Measurements from ENCODE around the gene KCND2.

Gene KCND2

DNA sequence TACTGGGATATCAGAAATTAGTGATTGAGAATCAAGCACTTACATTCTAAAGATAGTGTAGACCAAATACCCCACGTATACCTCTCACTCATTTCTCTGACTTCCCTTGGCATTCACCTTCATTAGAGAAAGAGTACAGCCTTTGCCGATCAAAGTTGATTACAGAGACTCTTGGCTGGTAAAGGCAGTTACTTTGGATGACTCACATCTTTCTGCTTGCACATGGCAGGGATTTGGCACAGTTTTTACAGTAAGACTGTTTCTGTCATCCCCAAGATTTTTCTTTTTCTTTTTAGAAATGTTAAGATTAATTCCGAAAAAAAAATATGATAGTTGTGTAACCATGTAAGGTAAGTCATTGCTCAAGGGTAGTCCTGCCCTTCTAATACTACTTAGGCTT, 442.0 kb downstream of the KCND2 start:
- no peak for DNase-seq

DNA sequence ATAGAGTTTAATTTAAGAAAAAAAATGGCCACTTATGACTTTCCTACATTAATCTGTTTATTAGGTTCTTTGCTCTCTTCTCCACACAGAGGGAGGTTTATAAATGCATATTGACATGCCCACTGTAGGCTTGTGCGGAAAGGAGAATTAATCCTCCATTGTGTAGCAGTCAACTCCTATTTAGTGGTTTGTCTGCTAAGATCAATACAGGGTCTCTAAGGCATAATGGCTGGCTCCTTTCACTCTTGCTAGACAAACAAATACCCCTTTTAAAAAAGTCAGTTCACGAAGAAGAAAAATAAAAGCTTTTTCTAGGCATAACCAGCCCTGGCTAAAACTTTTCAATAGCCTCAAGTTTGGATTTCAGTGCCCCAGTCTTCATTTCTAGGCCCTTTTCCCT, 443.3 kb downstream of the KCND2 start:
- no peak for DNase-seq

DNA sequence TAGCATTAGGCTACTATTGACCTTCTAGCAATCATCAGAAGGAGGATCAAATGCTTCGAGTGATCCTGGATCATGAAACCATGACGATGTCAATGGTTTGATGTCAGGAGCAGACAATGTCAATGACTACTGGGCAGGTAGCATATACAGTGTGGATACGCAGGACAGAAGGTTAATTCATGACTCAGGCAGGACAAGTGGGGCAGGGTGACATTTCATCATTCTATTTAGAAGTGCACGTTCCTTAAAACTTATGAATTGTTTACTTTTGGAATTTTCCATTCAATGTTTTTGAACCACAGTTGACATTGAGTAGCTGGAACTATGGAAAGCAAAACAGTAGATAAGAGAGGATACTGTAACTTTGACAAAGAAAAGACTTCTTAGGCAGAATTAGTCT, 444.2 kb downstream of the KCND2 start:
- no peak for DNase-seq

DNA sequence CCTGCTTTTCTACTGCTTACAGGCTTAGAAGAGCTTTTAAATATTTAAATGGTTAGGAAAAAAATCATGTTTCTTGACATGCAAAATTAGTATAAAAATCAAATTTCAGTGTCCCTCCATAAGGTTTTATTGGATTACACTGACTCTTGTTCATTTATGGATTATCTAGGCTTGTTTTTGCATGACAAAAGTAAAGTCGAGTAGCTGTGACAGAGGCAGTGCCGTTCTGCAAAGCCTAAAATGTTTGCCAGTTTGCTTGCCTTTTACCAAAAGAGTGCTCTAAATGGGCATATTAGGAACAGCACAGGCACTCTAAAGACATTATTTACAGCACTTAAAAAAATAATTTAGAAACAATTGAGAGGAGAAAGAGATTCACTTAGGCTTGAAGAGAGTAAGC, 445.4 kb downstream of the KCND2 start:
- DNase-seq: no peak

DNA sequence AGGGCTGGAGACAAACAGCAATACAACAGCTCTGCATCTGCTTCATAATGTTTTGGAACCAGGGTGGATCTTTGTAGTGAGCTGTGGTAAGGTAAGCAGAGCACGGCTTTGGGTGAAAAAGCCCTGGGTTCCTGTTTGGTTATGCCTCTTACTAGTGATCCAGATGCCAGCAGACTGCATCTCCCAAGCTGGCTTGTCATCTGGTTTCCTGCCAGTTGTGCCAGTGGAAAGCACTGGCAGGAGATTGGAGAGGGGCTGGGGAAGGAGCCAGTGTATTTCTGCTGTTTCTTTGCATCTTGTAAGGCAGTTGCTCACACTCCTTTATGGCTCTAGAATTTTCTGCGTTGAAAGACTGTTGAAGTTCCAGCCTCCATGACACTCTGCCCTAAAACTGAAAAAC, 447.3 kb downstream of the KCND2 start:
- no peak for DNase-seq

DNA sequence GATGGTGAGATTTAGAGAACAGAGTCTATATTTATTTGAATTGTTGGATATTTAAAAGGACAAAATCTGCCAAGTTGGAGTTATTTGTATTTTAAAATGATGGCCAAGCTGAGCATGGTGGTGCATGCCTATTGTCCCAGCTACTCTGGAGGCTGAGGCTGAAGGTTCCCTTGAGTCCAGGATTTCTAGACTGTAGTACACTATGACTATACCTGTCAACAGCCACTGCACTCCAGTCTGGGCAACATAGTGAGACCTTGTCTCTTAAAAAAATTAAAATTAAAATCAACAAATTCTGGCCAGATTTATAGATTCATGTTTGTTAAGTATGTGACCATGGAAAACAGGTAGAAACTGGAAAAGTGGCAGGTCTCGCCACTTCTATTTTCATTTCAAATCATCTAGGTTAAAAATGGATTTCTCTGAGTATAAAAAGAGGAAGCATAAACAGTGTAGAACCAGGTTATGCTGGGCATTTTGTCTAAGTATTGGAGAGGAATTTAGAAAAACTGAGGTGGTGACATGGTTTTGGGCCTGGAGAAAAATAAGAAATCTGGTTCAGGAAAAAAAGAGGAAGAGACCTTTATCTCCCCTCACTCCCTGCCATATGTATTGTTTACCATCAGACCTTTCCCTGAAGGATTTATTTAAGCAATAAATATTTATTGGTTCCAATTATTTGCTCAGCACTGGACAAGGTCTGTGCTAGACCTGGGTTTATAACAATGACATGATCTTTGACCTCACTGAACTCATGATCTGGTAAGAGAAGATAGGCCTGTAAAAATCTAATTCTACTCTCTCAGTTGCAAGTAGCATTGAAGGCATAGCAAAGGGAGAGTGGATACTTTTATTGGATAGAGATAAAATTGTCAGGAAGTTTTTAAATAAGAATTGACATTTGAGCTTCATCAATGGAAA, 450.8 kb downstream of the KCND2 start:
- no peak for DNase-seq

DNA sequence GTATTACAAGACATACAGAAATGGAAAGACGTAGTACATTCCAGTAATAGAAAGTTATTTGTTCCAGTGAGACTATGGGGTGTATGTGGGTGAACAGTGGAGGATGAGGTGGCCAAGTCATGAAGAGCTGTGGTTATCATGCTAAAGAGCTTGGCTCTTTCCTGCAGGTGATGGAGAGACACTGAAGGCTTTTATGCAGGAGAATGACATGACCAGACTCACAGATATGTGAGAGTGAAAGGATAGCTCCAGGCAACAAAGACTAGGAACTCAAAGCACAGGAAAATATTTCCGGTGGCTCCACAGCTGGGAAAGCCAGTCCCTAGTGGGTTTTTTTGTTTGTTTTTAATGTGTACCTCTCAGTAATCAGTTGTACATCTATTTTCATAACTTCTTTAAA, 451.5 kb downstream of the KCND2 start:
- no peak for DNase-seq

DNA sequence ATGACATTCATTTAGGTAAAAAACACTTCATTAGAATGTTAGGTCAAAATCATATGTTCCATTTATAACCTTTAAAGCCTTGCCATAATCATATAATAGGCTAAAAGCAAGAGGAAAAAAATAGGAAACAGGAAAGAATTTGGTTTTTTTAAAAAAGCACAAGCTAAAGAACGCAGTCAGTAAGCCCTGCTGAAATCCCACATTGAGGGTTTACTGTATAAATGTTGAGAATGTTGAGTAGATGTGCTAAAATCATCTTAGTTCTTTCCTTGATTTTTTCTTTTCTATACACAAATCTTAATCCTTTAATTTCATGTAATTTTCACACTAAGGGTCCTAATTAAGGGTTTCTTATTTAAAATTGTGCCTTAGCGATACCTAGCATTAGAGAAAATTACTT, 452.0 kb downstream of the KCND2 start:
- no peak for DNase-seq

DNA sequence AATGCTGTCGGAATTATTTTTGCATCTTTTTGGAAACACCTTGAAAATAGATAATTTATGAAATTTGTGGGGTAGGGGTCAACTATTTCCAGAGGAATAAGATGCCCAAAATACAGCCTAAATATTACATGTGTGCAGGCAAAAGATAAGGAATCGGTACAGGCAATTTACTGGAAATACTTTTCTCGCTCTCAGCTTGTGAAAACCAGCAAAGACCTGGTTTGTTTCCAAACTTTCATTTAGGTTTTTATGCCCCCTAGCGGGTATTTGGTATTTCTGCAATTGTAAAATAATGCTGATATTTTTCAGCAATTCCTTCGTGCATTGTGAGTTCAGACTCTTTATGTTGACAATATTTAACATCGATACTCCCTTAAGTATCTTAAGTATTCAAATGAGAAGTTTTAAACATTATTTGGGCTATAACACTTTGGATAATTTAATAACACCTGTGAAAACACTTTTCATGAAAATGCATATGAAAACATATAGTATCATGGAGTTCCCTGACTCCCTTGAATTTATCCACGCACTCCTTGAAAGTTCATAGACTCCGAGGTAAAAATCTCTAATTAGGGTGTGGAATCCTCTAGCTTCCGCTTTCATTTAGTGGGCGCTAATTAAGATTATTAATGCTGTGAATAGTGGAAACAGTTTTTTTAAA, 452.5 kb downstream of the KCND2 start:
- DNase-seq: peak in 1 of 2 experiments; percentile 52

DNA sequence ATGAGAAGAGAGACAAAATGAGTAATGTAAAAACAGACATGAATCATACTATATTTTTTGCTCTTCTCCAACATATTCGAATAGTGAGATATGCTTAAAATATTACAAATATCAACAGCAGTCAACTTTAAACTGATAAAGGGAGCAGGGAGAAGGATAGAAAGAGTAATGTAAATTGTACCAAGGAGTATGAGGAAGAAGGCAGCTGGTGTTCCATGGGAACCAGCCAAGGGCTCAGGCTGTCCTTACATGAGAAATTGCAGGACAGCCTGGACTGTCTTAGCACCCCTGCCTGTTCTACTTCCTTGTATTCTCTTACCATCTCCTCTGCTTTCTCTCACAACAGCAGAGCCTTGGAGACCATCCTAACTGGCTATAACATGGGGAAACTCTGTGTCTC, 456.3 kb downstream of the KCND2 start:
- peak; percentile 60 to 79 for DNase-seq

- DNase-seq: peak; percentile 81 to 90
Observed at GRCh38 chr7:120731271-120731670, 458.3 kb downstream of the KCND2 start.

DNA sequence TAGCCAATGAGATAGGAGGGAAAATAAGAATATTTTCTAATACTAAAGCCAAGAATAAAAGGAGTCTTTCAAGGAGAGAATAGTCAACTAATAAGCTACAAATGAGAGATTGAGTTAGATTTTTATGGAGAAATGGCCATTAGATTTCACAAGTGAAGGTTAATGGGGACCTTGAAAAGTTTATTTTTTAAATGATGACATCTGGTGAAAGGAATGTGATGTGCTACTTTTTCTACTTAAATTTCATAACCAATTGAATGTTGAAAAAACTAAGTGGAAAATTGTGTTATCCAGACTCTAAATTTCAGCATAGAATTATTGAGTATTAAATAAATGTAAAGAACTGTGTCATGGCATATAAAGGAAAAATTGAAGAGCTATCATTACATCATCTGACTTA, 459.3 kb downstream of the KCND2 start:
- no peak for DNase-seq

DNA sequence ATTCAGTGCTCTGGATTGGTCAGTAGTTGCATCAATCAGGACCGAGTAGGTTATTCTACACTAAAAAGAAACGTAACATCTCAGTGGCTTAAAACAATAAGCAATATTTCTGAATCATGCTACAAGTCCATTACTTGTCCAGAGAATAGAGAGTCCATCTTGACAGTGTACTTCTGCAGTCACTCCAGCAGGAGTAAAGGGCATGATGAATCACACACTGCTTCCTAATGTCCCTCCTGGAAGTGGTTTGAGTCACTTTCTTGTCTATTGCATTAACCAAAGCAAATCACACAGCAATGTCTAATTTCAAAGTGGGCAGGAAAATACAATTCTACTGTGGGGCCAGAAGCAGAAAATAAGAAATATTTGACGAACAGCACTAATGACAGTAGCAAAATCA, 460.2 kb downstream of the KCND2 start:
- no peak for DNase-seq

DNA sequence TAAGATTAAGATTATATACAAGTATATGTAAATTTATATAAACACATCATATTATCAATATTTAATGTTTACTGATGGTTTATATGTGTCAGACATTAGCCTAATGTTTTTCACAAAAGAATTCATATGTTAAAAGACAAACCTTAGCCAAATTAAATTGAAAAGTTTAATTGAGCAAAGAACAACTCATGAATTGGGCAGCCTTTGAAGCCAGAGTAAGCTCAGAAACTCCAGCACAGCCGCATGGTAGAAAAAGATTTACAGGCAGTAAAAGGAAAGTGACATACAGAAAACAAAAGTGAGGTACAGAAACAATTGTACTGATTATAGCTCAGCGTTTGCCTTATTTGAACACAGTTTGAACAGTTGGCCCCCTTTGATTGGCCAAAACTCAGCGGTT, 460.9 kb downstream of the KCND2 start:
- DNase-seq: no peak

DNA sequence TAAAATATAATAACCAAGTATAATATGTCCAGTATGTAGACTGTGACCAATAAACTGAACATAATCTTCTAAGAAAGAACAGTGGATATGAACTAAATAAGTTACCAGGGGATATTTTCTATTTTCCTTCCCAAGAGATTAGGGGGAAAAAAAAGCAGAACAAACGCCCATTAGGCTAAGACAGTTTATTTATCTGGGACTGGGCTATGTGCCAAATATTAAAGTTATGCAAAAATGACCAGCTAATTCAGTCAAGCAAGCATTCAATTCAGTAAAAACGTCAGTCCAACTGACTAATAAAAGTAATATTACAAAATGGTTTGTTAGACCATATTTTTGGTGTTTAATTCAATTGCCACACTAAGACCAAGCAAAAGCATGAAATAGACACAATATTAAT, 462.8 kb downstream of the KCND2 start:
- DNase-seq: no peak

DNA sequence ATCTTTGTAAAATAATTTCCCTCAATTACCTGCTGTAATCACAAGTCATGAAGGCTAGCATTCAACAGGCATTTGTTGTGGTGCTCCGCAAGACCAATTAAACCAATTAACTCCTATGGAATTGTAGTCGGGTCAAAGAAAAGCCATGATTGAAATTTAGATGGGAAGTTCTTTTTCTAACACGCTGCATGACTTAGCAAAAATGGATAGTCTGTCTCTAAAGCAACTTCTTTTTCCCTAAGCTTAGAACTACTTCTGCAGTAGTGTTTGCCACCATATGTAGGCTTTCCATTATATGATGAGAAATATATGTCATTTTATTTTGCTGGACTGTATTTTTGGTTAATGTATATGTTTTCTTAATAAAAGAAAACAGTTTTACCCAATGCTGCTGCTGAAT, 465.8 kb downstream of the KCND2 start:
- DNase-seq: no peak

DNA sequence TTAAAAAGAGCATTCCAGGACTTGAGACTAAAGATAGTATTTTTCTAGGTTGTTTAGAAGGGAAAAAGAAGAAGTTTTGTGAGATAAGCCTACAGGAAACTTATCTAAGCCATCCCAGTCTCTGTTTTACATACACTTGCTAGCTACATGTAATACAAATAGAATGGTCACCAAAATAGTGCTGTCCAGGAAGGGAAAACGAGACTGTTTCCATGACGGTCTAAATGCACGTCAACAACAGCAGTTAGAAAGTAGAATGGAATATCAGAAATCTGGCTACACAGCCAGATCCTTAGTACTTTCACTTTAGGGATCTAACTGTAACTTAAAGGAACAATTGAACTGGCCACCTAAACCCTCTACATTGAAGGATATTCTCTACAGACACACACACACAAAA, 467.4 kb downstream of the KCND2 start:
- no peak for DNase-seq

DNA sequence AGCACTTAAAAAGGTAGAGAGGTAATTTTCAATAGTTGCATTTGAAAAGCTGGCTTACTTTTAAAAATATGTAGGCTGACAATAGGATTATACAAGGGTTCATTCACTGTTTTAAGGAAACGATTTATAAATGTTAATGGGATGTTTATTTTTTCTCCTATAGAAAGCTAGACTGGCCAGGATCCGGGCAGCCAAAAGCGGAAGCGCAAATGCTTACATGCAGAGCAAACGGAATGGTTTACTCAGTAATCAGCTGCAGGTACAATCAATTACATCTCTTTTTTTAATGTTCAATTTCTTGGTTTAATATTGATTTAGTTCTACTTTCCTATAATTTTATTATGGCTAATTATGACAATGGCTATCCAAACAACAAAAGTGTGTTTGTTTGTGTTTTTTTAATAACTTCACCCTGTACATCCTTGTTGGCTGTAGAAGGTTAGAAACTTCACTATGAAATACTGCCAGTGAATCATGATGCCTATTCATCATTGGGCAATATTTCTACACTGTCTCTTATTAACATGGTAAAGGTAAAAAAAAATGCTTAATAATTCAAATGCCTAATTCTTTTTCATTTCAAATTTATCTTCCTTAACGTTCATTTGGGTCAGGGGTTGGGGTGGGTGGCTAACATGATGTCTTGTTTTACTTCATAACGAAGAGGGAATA, 468.5 kb downstream of the KCND2 start:
- DNase-seq: peak in 1 of 2 experiments; percentile 21

DNA sequence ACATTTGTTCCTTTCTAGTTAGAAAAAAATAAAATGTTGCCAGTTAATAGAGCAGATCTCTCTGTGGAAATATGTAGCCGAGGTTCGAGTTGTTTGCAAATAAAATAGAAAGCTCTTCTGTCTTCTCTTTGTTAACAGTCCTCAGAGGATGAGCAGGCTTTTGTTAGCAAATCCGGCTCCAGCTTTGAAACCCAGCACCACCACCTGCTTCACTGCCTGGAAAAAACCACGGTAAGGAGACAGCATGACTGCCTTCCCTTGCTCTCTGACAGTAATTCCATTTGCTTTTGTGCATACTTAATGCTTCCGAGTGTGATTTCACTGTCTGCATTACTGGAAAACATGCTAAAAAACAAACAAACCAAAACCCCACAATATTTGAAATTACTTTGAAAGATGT, 469.4 kb downstream of the KCND2 start:
- peak; percentile 38 to 80 for DNase-seq

- no peak for DNase-seq
Observed at GRCh38 chr7:120743128-120743527, 470.2 kb downstream of the KCND2 start.

- DNase-seq: no peak
Observed at GRCh38 chr7:120760050-120760449, 487.1 kb downstream of the KCND2 start.

- no peak for DNase-seq
Observed at GRCh38 chr7:120760851-120761250, 487.9 kb downstream of the KCND2 start.

DNA sequence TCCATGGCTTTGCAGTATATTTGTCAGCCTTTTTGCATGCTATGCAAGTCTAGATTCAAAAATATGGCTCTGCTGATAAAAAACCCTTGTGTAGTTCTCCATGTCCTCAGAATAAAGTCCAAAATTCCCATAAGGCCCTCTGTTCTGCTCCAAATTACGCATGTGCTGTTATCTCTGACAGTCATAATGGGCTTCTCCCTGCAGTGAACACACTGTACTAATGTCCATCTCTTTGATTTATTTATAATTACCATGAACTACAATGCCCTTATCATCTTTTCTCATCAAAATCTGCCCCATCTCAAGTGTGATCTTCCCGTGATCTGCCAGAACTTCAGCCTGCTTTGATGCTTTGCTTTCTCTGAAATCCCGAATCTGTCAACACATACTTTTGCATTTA, 497.2 kb downstream of the KCND2 start:
- DNase-seq: no peak

- DNase-seq: no peak
Observed at GRCh38 chr7:120774481-120774880, 501.5 kb downstream of the KCND2 start.
